HG03469 (cell line): ENCODE measurements around the gene KYNU.
A peak's percentile ranks its signal among the peaks of the same experiment; 100 is the strongest.
"Not testable (repeated sequence)": the region's sequence is repeated elsewhere in the genome, so short reads cannot be mapped to it uniquely, and the experiment has no call there.

Experiments
- ATAC-seq: cut with Tn5 transposase; IDR thresholded peaks from one replicate; pipeline ENCODE4 v1.9.1; 2021; ENCODE audit warnings: mild to moderate bottlenecking, moderate library complexity, moderate number of reproducible peaks; ENCODE audit not compliant: unreplicated experiment

The KYNU gene

GRCh38 chr2:142914507-142915313 is 37.2 kb downstream of the KYNU start:
- ATAC-seq = peak; percentile 97

DNA sequence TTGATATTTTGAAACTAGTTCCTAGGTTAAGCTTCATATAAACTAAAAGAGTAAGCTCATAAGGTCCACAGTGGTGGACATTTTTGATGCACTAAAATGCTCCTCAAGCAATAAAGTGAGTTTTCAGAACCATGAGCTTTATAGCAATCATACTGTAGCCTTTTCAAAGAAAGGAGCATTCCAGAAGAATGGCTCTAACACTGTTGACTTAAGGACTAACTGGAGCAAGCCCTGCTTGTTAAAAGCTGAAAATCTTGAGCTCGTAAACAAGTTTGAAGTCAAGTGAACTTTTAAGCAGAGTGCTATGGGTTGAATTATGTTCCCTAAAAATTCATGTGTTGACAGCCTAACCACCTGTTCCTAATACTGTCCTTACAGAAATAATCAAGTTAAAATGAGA is 38.0 kb downstream of the KYNU start:
- ATAC-seq = no peak

DNA sequence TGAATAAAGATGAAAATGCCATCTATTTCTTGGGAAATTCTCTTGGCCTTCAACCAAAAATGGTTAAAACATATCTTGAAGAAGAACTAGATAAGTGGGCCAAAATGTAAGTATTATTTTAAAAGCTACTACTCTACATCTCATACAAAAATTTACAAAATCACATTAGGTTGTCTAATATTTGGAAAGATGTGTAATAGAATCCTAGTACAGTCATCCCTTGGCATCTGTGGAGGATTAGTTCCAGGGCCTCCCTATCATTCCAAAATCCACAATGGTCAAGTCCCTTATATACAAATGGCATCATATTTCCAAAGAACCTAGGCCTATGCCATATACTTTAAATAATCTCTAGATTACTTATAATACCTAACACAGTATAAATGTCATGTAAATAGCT is 41.2 kb downstream of the KYNU start:
- ATAC-seq = no peak

GRCh38 chr2:142920571-142920970 is 43.1 kb downstream of the KYNU start:
- no peak for ATAC-seq

DNA sequence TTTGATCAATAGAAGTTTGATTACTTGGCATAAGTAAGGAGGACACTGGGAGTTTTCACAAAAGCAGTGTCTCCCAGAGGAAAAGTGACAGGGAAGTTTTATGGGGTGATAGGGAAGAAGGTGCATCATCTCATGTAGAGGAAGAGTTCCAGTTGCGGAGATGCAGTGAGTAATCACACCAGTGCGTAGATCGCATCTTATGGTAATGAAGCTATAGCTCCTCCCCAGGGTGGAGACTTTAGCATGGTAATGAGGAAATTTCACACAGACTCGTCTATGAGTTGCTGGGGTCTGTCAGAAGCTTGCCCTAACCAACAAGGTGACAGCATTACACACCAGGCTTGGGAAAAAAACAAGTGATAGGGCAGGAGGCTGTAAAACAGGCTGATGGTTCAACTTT is 49.0 kb downstream of the KYNU start:
- ATAC-seq = no peak

- ATAC-seq = no peak
Measured at GRCh38 chr2:142930835-142931398, 53.5 kb downstream of the KYNU start.

- no peak for ATAC-seq
Measured at GRCh38 chr2:142933916-142934315, 56.5 kb downstream of the KYNU start.

GRCh38 chr2:142935563-142936089 is 58.2 kb downstream of the KYNU start:
- no peak for ATAC-seq

DNA sequence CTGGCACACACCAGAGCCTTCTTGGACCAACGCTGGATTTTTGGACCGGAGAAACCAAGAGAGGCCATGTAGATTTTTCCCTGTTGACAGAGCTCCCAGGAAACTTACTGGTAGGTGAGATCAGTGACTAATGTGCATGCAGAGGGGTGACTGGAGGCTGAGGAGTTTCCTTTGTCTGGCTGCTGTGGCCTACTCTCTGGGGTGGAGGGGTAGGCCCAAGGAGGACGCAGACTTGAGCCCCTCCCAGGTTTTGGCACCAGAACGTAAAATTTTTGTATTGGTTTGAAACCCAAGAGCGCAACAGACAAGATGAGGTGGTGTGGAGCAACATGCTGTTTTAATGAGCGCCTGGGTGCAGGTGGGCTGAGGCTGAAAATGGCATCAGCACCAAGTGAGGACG is 59.2 kb downstream of the KYNU start:
- ATAC-seq = no peak

DNA sequence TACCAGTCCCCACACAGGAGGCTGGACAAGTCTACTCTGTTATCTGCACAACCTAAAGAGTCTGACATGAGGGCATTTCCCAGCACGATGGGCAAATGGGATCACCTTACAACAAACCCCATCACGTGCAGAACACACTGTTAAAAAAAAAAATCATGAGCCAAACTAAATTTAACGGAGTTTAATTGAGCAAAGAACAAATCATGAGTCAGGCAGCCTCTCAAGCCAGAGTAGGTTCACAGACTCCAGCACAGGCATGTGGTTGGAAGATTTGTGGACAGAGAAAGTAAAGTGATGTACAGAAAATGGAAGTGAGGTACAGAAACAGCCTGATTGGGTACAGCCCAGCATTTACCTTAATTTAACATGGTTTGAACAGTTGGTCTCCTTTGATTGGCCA is 59.9 kb downstream of the KYNU start:
- ATAC-seq = no peak

DNA sequence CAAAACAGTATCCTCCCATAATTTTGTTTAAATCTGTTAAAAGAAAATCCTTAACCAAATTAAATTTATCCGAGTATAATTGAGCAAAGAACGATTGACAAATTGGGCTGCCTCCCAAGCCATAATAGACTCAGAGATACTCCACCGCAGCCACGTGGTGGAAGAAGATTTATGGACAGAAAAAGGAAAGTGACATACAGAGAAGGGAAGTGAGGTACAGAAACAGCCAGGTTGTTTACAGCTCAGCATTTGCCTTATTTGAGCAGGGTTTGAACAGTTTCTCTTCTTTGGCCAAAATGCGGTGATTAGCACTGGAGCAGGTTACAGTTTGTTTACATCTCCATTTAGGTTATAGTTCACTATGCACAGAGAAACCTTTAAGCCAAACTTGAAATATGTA is 60.8 kb downstream of the KYNU start:
- no peak for ATAC-seq

DNA sequence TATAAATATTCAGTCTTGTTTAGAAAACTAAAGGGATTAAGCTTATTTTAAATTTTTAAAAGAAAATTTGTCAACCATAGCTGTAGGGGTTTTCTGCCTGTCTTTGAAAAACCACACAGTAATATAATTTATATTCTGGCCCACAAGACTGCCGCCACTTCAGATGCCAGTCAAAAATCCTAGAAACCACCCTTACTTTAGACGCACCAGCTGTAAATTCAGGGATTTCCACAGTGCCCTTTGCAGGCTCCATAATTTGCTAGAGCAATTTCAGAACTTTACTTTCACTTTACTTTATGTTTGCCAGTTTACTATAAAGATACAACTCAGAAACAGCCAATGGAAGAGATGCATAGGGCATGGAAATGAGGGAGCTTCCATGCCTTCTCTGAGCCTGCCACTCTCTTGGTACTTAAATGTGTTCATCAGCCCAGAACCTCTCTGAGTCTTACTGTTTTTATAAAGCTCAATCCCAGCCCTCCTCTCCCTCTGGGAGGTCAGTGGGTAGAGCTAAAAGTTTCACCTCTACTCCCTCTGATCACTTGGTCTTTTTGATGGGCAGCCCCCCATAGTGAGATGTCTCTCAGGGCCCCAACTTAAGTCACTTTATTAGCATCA is 63.3 kb downstream of the KYNU start:
- ATAC-seq = no peak

DNA sequence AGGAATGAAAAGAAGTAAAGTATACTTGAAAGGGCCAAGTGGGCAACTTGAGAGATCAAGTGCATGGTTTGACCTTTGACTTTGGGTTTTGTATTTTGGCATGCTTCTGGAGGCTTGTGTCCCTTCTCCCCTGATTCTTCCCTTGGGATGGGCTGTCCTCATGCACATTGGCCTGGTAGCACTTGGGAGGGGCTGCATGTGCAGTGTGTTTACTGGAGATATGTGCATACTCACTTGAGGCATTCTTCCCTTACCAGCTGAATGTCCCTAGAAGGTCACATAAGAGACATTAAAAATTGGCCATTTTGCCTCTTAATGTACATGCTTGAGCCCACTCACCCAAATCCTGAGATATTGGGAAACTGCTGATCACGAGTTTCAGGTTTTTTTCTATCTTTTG is 65.2 kb downstream of the KYNU start:
- ATAC-seq = no peak

DNA sequence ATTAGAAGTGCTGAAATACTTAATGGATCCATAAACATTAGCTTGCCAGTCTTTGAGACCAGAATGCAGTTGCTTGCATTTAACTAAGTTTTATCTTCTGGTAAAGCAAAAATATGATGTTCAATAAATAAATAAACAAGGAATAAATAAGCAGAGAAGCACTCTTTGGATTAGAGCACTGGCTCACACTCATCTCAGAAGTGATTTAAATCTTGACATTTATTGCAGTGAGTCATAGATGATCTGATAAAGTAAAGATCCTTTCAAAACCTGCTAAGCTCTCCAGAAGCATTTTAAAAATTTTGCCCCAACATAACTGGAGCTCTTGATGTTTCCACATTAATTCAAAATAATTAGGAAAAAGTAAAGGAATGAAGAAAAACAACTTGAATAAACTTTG is 66.8 kb downstream of the KYNU start:
- ATAC-seq = no peak

DNA sequence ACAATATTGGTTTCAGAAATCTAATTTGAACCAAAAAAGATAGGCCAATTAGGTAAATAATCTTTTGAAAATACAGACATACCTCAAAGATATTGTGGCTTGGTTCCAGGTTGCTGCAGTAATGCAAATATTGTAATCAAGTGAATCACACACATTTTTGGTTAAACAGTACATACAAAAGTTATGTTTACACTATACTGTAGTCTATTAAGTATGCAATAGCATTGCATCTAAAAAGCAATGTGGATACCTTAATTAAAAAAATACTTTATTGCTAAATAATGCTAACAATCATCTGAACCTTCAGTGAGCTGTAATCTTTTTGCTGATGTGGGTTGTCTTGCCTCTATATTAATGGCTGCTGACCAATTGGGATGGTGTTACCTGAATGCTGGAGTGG is 67.3 kb downstream of the KYNU start:
- ATAC-seq = no peak

GRCh38 chr2:142946941-142947340 is 69.5 kb downstream of the KYNU start:
- no peak for ATAC-seq

DNA sequence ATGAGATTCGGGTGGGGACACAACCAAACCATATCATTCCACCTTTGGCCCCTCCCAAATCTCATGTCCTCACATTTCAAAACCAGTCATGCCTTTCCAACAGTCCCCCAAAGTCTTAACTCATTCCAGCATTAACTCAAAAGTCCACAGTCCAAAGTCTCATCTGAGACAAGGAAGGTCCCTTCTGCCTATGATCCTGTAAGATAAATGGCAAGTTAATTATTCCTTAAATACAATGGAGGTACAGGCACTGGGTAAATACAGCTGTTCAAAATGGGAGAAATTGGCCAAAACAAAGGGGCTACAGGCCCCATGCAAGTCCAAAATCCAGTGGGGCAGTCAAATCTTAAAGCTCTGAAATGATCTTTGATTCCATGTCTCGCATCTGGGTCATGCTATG is 71.3 kb downstream of the KYNU start:
- ATAC-seq = not testable (repeated sequence)

DNA sequence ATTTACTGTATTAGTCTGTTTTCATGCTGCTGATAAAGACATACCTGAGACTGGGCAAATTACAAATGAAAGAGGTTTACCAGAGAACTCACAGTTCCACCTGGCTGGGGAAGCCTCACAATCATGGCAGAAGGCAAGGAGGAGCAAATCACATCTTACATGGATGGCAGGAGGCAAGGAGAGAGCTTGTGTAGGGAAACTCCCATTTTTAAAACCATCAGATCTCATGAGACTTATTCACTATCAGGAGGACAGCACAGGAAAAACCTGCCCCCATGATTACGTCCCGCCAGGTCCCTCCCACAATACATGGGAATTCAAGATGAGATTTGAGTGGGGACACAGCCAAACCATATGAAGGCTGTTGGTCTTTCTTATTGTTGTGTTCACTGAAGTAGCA is 72.9 kb downstream of the KYNU start:
- not testable (repeated sequence) for ATAC-seq

- no peak for ATAC-seq
Measured at GRCh38 chr2:142951190-142952007, 73.9 kb downstream of the KYNU start.

DNA sequence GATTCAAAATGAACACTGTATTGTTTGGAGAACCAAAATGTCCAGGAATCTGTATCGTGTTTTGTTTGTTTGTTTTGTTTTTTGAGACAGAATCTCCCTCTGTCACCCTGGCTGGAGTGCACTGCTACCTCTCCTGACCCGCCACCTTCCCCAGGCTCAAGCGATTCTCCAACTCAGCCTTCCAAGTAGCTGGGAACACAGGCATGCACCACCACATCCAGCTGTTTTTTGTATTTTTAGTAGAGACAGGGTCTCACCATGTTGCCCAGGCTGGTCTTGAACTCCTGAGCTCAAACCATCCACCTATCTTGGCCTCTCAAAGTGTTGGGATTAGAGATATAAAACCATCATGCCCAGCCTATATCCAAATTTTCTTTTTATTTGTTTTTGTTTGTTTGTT is 74.6 kb downstream of the KYNU start:
- no peak for ATAC-seq

GRCh38 chr2:142952793-142953494 is 75.5 kb downstream of the KYNU start:
- ATAC-seq = no peak
